SK-N-SH (cell line): Measurements from ENCODE around the gene GDPD4. TPM values are rescaled to one million over a fixed set of nuclear protein-coding genes. Genes with fewer than 3 reads are reported as not detected.

ENCODE experiments used
- CTCF ChIA-PET: fragments of 300-600, 350-600 bp; formaldehyde crosslinking; extraction: SDS; loops from one replicate; lab custom pipeline; 2021; lab: Yijun Ruan, JAX
- POLR2A ChIA-PET: fragments of 350-600 bp; sonication (Branson Sonifier 250); formaldehyde crosslinking; extraction: SDS; loops from one replicate; lab custom pipeline; 2020; ENCODE audit warnings: antibody characterized with exemption, inconsistent platforms; lab: Yijun Ruan, JAX
- DNase-seq: peaks from one replicate; pipeline ENCODE4 v3.0.0; 2012
- H2AFZ ChIP-seq: fragments of 200-600 bp; sonication (generic); 2 replicates; pipeline ENCODE4 v1.8.1; 2016; ENCODE audit warnings: antibody characterized with exemption, mild to moderate bottlenecking, low read depth
- H3F3A ChIP-seq: fragments of 200-600 bp; sonication (generic); replicated peaks from 2 replicates; pipeline ENCODE3; 2016; ENCODE audit warnings: antibody characterized with exemption, mild to moderate bottlenecking; ENCODE audit not compliant: insufficient read depth
- H3K27ac ChIP-seq, 2 experiments: fragments of 200-500 bp in 1 of 2; fragments of 200-600 bp in 1 of 2; sonication (Bioruptor generic) in 1 of 2; sonication (generic), shearing (Covaris generic) in 1 of 2; 2 replicates each; pipeline versions ENCODE4 v1.5.1 to v1.6.1; 2014 to 2016; ENCODE audit warnings: low read depth in 2 of 2, inconsistent platforms in 1 of 2, low read length in 1 of 2, mild to moderate bottlenecking in 1 of 2, mixed read lengths in 1 of 2
- H3K27me3 ChIP-seq: fragments of 200-600 bp; sonication (generic), shearing (Covaris generic); 2 replicates; pipeline ENCODE4 v1.6.1; 2016; ENCODE audit warnings: mixed run types; ENCODE audit not compliant: insufficient read depth
- H3K36me3 ChIP-seq, 2 experiments: fragments of 200-500 bp in 1 of 2; fragments of 200-600 bp in 1 of 2; sonication (Bioruptor generic) in 1 of 2; sonication (generic) in 1 of 2; replicated peaks in 1 of 2; 2 replicates each; pipeline versions ENCODE3 to v1.5.1; 2014 to 2016; ENCODE audit warnings: low read length in 1 of 2, mild to moderate bottlenecking in 1 of 2; ENCODE audit not compliant: insufficient read depth in 2 of 2, control insufficient read depth in 1 of 2
- H3K4me1 ChIP-seq, 2 experiments: fragments of 200-500 bp in 1 of 2; fragments of 200-600 bp in 1 of 2; sonication (Bioruptor generic) in 1 of 2; sonication (generic), shearing (Covaris generic) in 1 of 2; 2 replicates each; pipeline versions ENCODE4 v1.5.1 to v1.6.1; 2014 to 2016; ENCODE audit warnings: low read depth in 1 of 2, low read length in 1 of 2, mixed run types in 1 of 2; ENCODE audit not compliant: insufficient read depth in 2 of 2, control insufficient read depth in 1 of 2
- H3K4me2 ChIP-seq: fragments of 200-600 bp; sonication (generic), shearing (Covaris generic); 2 replicates; pipeline ENCODE4 v1.6.1; 2017; ENCODE audit warnings: mixed run types
- H3K4me3 ChIP-seq, 2 experiments: fragments of 200-500 bp in 1 of 2; fragments of 200-600 bp in 1 of 2; sonication (Bioruptor generic) in 1 of 2; sonication (generic), shearing (Covaris generic) in 1 of 2; 2 replicates each; pipeline versions ENCODE4 v1.5.1 to v1.8.1; 2014 to 2016; ENCODE audit warnings: low read depth in 2 of 2, inconsistent platforms in 1 of 2, low read length in 1 of 2, mild to moderate bottlenecking in 1 of 2, mixed read lengths in 1 of 2, moderate library complexity in 1 of 2
- H3K79me2 ChIP-seq: fragments of 200-600 bp; sonication (generic); 2 replicates; pipeline ENCODE4 v1.8.1; 2017; ENCODE audit warnings: mild to moderate bottlenecking; ENCODE audit not compliant: insufficient read depth
- H3K9ac ChIP-seq: fragments of 200-600 bp; sonication (generic); 2 replicates; pipeline ENCODE4 v1.6.1; 2017; ENCODE audit warnings: mixed run types
- H3K9me2 ChIP-seq: fragments of 200-600 bp; sonication (generic); 2 replicates; pipeline ENCODE4 v1.6.1; 2017; ENCODE audit warnings: mixed run types
- H3K9me3 ChIP-seq: fragments of 200-600 bp; sonication (generic); 2 replicates; pipeline ENCODE4 v1.6.1; 2017; ENCODE audit warnings: mixed run types, mild to moderate bottlenecking, moderate library complexity
- H4K20me1 ChIP-seq: fragments of 200-600 bp; sonication (generic); 2 replicates; pipeline ENCODE4 v1.6.1; 2017; ENCODE audit warnings: mild to moderate bottlenecking, mixed run types; ENCODE audit not compliant: insufficient read depth
- CHD2 ChIP-seq: fragments of 150-350 bp; IDR thresholded peaks from 2 replicates; pipeline ENCODE4 v1.6.1; 2018; ENCODE audit warnings: low read length; ENCODE audit not compliant: partially characterized antibody
- CTCF ChIP-seq: fragments of 200-600 bp; sonication (generic); IDR thresholded peaks from 2 replicates; pipeline ENCODE4 v1.6.1; 2017; ENCODE audit warnings: antibody characterized with exemption, mild to moderate bottlenecking, moderate library complexity
- FOSL2 ChIP-seq: IDR thresholded peaks from 2 replicates; pipeline ENCODE4 v1.4.0; 2012; ENCODE audit warnings: low read depth, mild to moderate bottlenecking, moderate library complexity, borderline replicate concordance
- FOXJ3 ChIP-seq: sonication (generic); formaldehyde crosslinking; IDR thresholded peaks from 2 replicates; pipeline ENCODE4 v1.5.1; 2020; ENCODE audit warnings: mild to moderate bottlenecking, missing genetic modification reagents
- FOXM1 ChIP-seq: IDR thresholded peaks from 2 replicates; pipeline ENCODE4 v1.4.0; 2012; ENCODE audit warnings: low read depth, mild to moderate bottlenecking
- GABPA ChIP-seq: IDR thresholded peaks from 2 replicates; pipeline ENCODE4 v1.4.0; 2012; ENCODE audit warnings: low read depth, mild to moderate bottlenecking
- MAX ChIP-seq: IDR thresholded peaks from 2 replicates; pipeline ENCODE4 v1.4.0; 2012; ENCODE audit warnings: low read depth
- NFIC ChIP-seq: IDR thresholded peaks from 2 replicates; pipeline ENCODE4 v1.4.0; 2012; ENCODE audit warnings: borderline replicate concordance
- PBX3 ChIP-seq: IDR thresholded peaks from 2 replicates; pipeline ENCODE4; 2012
- POLR2AphosphoS5 ChIP-seq: IDR thresholded peaks from 2 replicates; pipeline ENCODE4 v1.6.1; 2012; ENCODE audit warnings: low read depth, low read length
- RAD21 ChIP-seq: IDR thresholded peaks from 2 replicates; pipeline ENCODE4 v1.6.1; 2012; ENCODE audit warnings: mild to moderate bottlenecking, low read length
- REST ChIP-seq: IDR thresholded peaks from 2 replicates; pipeline ENCODE4 v1.6.1; 2012; ENCODE audit warnings: mild to moderate bottlenecking, low read depth, low read length, moderate library complexity
- RFX5 ChIP-seq: IDR thresholded peaks from 2 replicates; pipeline ENCODE4 v1.6.1; 2012; ENCODE audit warnings: mild to moderate bottlenecking, improper control_type of control experiment, low read length
- SMC3 ChIP-seq: IDR thresholded peaks from 2 replicates; pipeline ENCODE4 v1.6.1; 2012; ENCODE audit warnings: low read depth, low read length, improper control_type of control experiment
- TCF12 ChIP-seq: IDR thresholded peaks from 2 replicates; pipeline ENCODE4 v1.4.0; 2012
- USF1 ChIP-seq: IDR thresholded peaks from 2 replicates; pipeline ENCODE4 v1.4.0; 2012; ENCODE audit warnings: low read depth, borderline replicate concordance
- USF2 ChIP-seq: fragments of 150-350 bp; IDR thresholded peaks from 2 replicates; pipeline ENCODE4 v1.6.1; 2017; ENCODE audit warnings: antibody characterized with exemption, low read length, low read depth, borderline replicate concordance
- ZBTB33 ChIP-seq: IDR thresholded peaks from 2 replicates; pipeline ENCODE4 v1.4.0; 2012; ENCODE audit warnings: low read depth, borderline replicate concordance
- WGBS: methylation state at CpG from one replicate; pipeline ENCODE4 v1.1.6; 2017; ENCODE audit warnings: low lambda C conversion rate; 5-methylcytosine and 5-hydroxymethylcytosine counted together
- polyA plus RNA-seq, 3 experiments: library from polyadenylated mRNA; depleted of rRNA; stranded (reverse); fragments of >200 nt; gene quantifications; 2 replicates each; pipeline ENCODE4 v1.2.3, GENCODE V29; 2012

The GDPD4 gene
- polyA plus RNA-seq, 1 of the 3 experiments (the other 2 are of a cell fraction) = not detected

GRCh38 chr11:77230878-77231605 lies 70.4 kb downstream of the GDPD4 start:
- H2AFZ ChIP-seq = no peak overlapping the region
- H3F3A ChIP-seq = no peaks in the 10 kb centered on the region
- H3K9ac ChIP-seq = no peak overlapping the region
- H3K4me1 ChIP-seq = no peaks in the 10 kb centered on the region
- H3K36me3 ChIP-seq = no peaks in the 10 kb centered on the region
- H3K79me2 ChIP-seq = no peaks in the 10 kb centered on the region
- H3K27me3 ChIP-seq = no peaks in the 10 kb centered on the region
- no peak for DNase-seq
- ChIA-PET CTCF (interaction anchor here (1.1 to 1.3 kb wide), 3 partner anchors 11 to 317 kb away, joined by 3 to 6 read pairs (median 4); no protein-coding TSS in a partner anchor), POLR2A (no interaction called here)
- no peak overlapping the region for H3K4me2 ChIP-seq
- 94% methylated on average over 5 of the region's 5 CpGs for WGBS
- TF ChIP-seq REST = no peak
- no peak for TF ChIP-seq ZBTB33
- TF ChIP-seq CTCF = no peak
- TF ChIP-seq USF1 = no peak
- TF ChIP-seq FOXM1 = no peak
- TF ChIP-seq PBX3 = no peak
- no peak for TF ChIP-seq TCF12
- TF ChIP-seq FOXJ3 (CRISPR knock-in tag) = no peak
- TF ChIP-seq GABPA = no peak
- TF ChIP-seq MAX = no peak
- no peak for TF ChIP-seq NFIC
- no peak for TF ChIP-seq RAD21
- no peak for TF ChIP-seq SMC3
- TF ChIP-seq FOSL2 = no peak
- no peak for TF ChIP-seq POLR2AphosphoS5
- no peak for TF ChIP-seq CHD2
- TF ChIP-seq RFX5 = no peak
- TF ChIP-seq USF2 = no peak
- no peaks in the 10 kb centered on the region for H4K20me1 ChIP-seq
- no peak overlapping the region for H3K4me3 ChIP-seq
- no peaks in the 10 kb centered on the region for H3K9me2 ChIP-seq
- no peaks in the 10 kb centered on the region for H3K9me3 ChIP-seq
- no peak overlapping the region for H3K27ac ChIP-seq
